Suprapubic skin (tissue), 4 donors: ENCODE data around the gene DCAF15. TPM values are rescaled to one million over a fixed set of nuclear protein-coding genes. Genes with fewer than 3 reads are reported as not detected.

Experiments
- DNase-seq, 2 donors: peaks; one replicate each; pipeline ENCODE4 v3.0.0-alpha.2; 2019; ENCODE audit warnings: low spot score in 2 of 2
- H3K27ac ChIP-seq: fragments of 200-600 bp; sonication (generic); one replicate; pipeline ENCODE4 v1.5.1; 2019
- H3K27me3 ChIP-seq: fragments of 200-600 bp; sonication (generic); one replicate; pipeline ENCODE4 v1.5.1; 2019
- H3K36me3 ChIP-seq: fragments of 200-600 bp; sonication (generic); one replicate; pipeline ENCODE4 v1.5.1; 2019
- H3K4me1 ChIP-seq: fragments of 200-600 bp; sonication (generic); one replicate; pipeline ENCODE4 v1.5.1; 2019
- H3K4me3 ChIP-seq: fragments of 200-600 bp; sonication (generic); one replicate; pipeline ENCODE4 v1.5.1; 2019; ENCODE audit warnings: mild to moderate bottlenecking
- H3K9me3 ChIP-seq: fragments of 200-600 bp; sonication (generic); one replicate; pipeline ENCODE4 v1.5.1; 2019
- EP300 ChIP-seq: sonication (generic); formaldehyde crosslinking; IDR thresholded peaks from one replicate; pipeline ENCODE4 v1.6.1; 2017; ENCODE audit warnings: antibody characterized with exemption
- POLR2A ChIP-seq, 2 donors: fragments of 450-650 bp; IDR thresholded peaks; one replicate each; pipeline ENCODE4 v1.6.1; 2017; ENCODE audit warnings: antibody characterized with exemption in 2 of 2, mild to moderate bottlenecking in 2 of 2, moderate library complexity in 2 of 2
- POLR2AphosphoS5 ChIP-seq, 3 donors: sonication (generic); formaldehyde crosslinking; IDR thresholded peaks; one replicate each; pipeline ENCODE4 v1.6.1; 2017; ENCODE audit warnings: antibody characterized with exemption in 3 of 3
- WGBS: methylation state at CpG from one replicate; pipeline ENCODE4 v1.1.5; 2018; 5-methylcytosine and 5-hydroxymethylcytosine counted together
- total RNA-seq, 4 donors: library from RNA; depleted of rRNA; stranded (reverse); fragments of >200 nt; gene quantifications; one replicate each; pipeline ENCODE4 v1.1.0, GENCODE V29; 2016
- TF ChIP-seq, protein P1 (sequence below), 2 donors: fragments of 200-600 bp in 1 of 2; fragments of 450-650 bp in 1 of 2; sonication (generic) in 1 of 2; IDR thresholded peaks; one replicate each; pipeline ENCODE4 v1.5.1; 2016 to 2019; ENCODE audit warnings: antibody characterized with exemption in 2 of 2, mild to moderate bottlenecking in 1 of 2, moderate library complexity in 1 of 2

DCAF15 gene
- total RNA-seq, 4 donors from 2014 or later, result 38.3 to 52.3 (median 46.2) TPM

DNA sequence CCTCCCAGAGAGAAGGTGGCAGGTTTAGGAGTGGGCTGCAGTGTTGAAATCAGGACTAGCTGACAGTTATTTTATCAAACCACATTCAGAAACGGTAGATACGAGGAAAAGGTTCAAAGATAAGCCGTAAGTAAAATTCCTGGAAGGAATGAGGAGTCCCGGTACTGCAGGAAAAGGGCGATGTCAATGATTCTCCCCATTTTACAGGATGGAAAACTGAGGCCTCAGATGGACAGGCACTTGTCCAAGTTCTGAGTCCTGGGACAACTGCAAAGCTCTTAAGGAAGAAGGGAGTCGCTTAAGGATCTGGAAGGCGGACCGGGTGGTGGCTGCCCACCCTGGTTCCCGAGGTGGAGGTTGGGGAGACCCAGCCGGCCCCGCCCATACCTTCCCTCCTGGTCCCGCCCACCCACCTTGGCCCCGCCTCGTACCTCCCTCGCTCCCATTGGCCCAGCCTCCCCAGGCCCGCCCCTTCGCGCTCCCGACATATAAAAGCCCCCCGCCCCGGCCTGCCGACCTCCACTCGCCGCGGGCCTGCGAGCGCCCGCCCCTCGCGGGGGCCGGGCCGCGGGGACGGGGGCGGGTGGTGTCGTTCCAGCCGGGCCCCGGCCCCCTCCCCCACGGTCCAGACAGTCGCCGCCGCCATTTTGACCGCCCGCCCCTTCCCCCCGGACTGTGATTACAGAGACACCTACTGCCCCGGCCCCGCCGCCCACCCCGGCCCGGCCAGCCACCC, 53.2 kb downstream of the DCAF15 start:
- peak overlapping the region; percentile 99 for H3K27ac ChIP-seq
- H3K36me3 ChIP-seq, result no peaks in the 10 kb centered on the region
- peaks cover 44% of the 10 kb centered on the region for H3K4me1 ChIP-seq
- no peaks in the 10 kb centered on the region for H3K9me3 ChIP-seq
- H3K27me3 ChIP-seq, result no peaks in the 10 kb centered on the region
- TF ChIP-seq EP300 (no peak), POLR2A (IDR thresholded peaks at IDR 0.05) (peak in 1 of 2 donors; percentile 33), POLR2AphosphoS5 (IDR thresholded peaks at IDR 0.05) (peak in 1 of 3 donors; percentile 96)
- TF ChIP-seq, protein P1, sequence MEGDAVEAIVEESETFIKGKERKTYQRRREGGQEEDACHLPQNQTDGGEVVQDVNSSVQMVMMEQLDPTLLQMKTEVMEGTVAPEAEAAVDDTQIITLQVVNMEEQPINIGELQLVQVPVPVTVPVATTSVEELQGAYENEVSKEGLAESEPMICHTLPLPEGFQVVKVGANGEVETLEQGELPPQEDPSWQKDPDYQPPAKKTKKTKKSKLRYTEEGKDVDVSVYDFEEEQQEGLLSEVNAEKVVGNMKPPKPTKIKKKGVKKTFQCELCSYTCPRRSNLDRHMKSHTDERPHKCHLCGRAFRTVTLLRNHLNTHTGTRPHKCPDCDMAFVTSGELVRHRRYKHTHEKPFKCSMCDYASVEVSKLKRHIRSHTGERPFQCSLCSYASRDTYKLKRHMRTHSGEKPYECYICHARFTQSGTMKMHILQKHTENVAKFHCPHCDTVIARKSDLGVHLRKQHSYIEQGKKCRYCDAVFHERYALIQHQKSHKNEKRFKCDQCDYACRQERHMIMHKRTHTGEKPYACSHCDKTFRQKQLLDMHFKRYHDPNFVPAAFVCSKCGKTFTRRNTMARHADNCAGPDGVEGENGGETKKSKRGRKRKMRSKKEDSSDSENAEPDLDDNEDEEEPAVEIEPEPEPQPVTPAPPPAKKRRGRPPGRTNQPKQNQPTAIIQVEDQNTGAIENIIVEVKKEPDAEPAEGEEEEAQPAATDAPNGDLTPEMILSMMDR (IDR thresholded peaks at IDR 0.05), result no peak
- DNase-seq, result peak; percentile 96 to 98
- H3K4me3 ChIP-seq, result peak overlapping the region; percentile 83
- 6% methylated on average over 18 of the region's 50 CpGs for WGBS

DNA sequence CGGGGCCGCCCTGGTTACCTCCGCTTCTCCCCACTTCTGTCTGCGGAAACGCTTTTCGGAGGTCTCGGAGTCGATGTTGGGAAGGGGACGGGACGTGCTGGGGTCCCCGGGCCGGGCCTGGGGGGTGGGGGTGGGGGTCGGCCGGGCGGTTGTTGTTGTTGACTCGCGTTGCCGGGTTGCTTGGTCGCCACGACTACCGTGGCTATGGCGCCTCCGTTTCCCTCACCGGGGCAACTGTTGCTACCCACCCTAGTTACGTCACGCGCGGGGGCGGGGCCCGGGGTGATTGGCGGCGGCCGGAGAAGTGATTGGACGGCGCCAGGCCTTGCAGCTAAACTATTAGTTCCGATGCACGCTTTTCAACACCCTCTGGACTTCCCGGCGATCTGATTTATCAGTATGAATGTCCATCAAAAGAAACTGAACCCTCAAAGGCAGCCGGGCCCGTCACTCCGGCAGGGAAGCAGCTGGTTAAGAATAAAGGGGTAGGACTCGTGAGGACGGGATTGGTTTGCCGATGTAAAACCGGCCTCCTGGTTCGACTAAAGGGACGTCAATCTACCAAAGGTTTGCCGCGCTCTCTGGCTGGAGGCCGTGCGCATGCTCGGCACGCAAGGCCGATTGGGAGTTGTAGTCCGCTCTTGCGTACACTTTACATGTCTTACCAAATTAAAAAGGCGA, 53.9 kb downstream of the DCAF15 start, which contains the start of gene RFX1:
RFX1 (minus strand) TSS at position 236 of the 681 bp plus-strand sequence. CDS start 12,477 bp downstream, outside the sequence.
- peak; percentile 100 for DNase-seq
- H3K9me3 ChIP-seq, result no peaks in the 10 kb centered on the region
- peaks cover 40% of the 10 kb centered on the region for H3K4me1 ChIP-seq
- peak within 1 kb of the TSS; percentile 83 for H3K4me3 ChIP-seq
- WGBS, result under 1% methylated on average over 42 of the region's 58 CpGs
- H3K36me3 ChIP-seq, result no peaks in the 10 kb centered on the region
- no peaks in the 10 kb centered on the region for H3K27me3 ChIP-seq
- peak in 1 of 3 donors; percentile 81 for TF ChIP-seq POLR2AphosphoS5 (IDR thresholded peaks at IDR 0.05)
- no peak for TF ChIP-seq EP300
- H3K27ac ChIP-seq, result peak within 1 kb of the TSS; percentile 99

DNA sequence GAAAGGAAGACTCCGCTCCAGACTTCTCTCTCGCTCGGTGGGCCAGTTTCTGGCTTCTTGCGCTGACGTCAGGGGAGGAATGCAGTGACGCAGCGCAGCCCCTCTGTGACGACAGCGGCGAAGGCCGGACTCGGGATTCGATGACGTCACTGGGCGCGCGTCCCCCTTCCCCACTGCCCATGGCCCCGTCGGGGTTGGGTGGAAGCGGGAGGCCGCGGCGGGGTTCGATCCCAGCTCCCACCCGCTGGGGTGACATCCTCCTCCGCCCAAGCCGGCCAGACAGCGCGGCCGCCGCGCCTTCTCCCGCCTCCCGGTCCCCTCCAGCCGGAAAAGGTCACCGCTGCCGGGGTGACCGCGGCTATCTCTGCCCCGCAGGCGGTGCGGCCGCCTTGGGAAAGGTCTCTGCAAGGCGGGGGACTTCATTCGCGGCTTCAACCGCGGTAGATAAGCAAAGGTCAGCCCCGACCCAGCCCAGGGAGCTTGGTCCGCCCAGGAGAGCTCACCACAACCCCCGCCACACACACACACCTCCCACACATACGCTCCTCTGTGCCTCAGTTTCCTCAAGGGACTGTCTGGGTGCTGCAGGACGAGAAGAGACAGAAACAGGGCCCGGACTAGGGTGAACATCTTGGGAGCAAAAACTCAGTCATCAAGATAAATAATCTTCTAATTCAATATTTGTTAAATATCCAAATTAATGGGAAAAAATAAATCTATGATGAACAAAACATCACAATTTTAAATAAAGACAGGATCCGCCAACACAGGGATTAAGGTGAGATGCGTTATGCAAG, 54.7 kb downstream of the DCAF15 start:
- TF ChIP-seq POLR2AphosphoS5 (IDR thresholded peaks at IDR 0.05) (peak; percentile 20 to 82 (median 72)), EP300 (no peak), POLR2A (IDR thresholded peaks at IDR 0.05) (peak in 1 of 2 donors; percentile 83)
- TF ChIP-seq, protein P1 (IDR thresholded peaks at IDR 0.05), result no peak

More for the DNA sequence above, 54.7 kb downstream of the DCAF15 start:
- H3K36me3 ChIP-seq, result no peaks in the 10 kb centered on the region
- 11% methylated on average over 34 of the region's 56 CpGs for WGBS
- peak; percentile 95 for DNase-seq
- peak overlapping the region; percentile 83 for H3K4me3 ChIP-seq
- peaks cover 40% of the 10 kb centered on the region for H3K4me1 ChIP-seq
- no peaks in the 10 kb centered on the region for H3K27me3 ChIP-seq
- no peaks in the 10 kb centered on the region for H3K9me3 ChIP-seq
- peak overlapping the region; percentile 99 for H3K27ac ChIP-seq

Other genes starting within 250 kb of the DCAF15 start
- 100 to 1,000 TPM in 1 of 4 donors, 10 to 100 TPM in 3; 51.5 to 122 (median 69.6) TPM for gene MRI1, start 188.0 kb upstream of the DCAF15 start, total RNA-seq
- 100 to 1,000 TPM in 3 of 4 donors, 10 to 100 TPM in 1; 84.2 to 150 (median 124) TPM for gene C19orf53, start 178.1 kb upstream of the DCAF15 start, total RNA-seq
- gene ZSWIM4, start 157.1 kb upstream of the DCAF15 start, total RNA-seq, result 10 to 100 TPM; 11.4 to 19.5 (median 16.3) TPM
- gene NANOS3, start 75.4 kb upstream of the DCAF15 start, total RNA-seq, result not detected
- gene BRME1, start 46.4 kb upstream of the DCAF15 start, total RNA-seq, result 10 to 100 TPM in 2 of 4 donors, 1 to 10 TPM in 2; 7.6 to 23.0 (median 9.9) TPM
- 10 to 100 TPM; 48.0 to 94.9 (median 66.7) TPM for gene CC2D1A, start 46.3 kb upstream of the DCAF15 start, total RNA-seq
- gene PODNL1, start 14.1 kb upstream of the DCAF15 start, total RNA-seq, result 10 to 100 TPM in 1 of 4 donors, 1 to 10 TPM in 3; 2.3 to 10.6 (median 5.7) TPM
- gene RFX1, start 53.8 kb downstream of the DCAF15 start, total RNA-seq, result 10 to 100 TPM in 2 of 4 donors, 1 to 10 TPM in 2; 6.8 to 13.2 (median 10.1) TPM
- gene RLN3, start 75.6 kb downstream of the DCAF15 start, total RNA-seq, result not detected
- 1 to 10 TPM in 3 of 4 donors, under 1 TPM in 1; 0.76 to 2.5 (median 1.5) TPM for gene IL27RA, start 79.3 kb downstream of the DCAF15 start, total RNA-seq
- not detected for gene PALM3, start 109.6 kb downstream of the DCAF15 start, total RNA-seq
- 10 to 100 TPM; 10.5 to 18.5 (median 15.9) TPM for gene MISP3, start 120.3 kb downstream of the DCAF15 start, total RNA-seq
- not detected for gene C19orf67, start 133.3 kb downstream of the DCAF15 start, total RNA-seq
- 10 to 100 TPM; 22.4 to 34.9 (median 29.1) TPM for gene SAMD1, start 138.2 kb downstream of the DCAF15 start, total RNA-seq
- gene PRKACA, start 165.3 kb downstream of the DCAF15 start, total RNA-seq, result 10 to 100 TPM; 22.1 to 42.6 (median 31.2) TPM
- 1 to 10 TPM; 3.4 to 8.8 (median 7.8) TPM for gene ASF1B, start 184.1 kb downstream of the DCAF15 start, total RNA-seq